Fibroblast of mammary gland (primary cell): Measurements from ENCODE around the gene FRY.

Experiments
- DNase-seq: peaks from one replicate; pipeline ENCODE4 v3.0.0-alpha.2; 2010; ENCODE audit warnings: low read depth
- H3K4me3 ChIP-seq: 2 replicates; pipeline ENCODE4 v1.5.1; 2011; ENCODE audit warnings: low read depth, mild to moderate bottlenecking, low read length, moderate library complexity; ENCODE audit not compliant: control insufficient read depth
- TF ChIP-seq, protein P1 (sequence below): conservative IDR thresholded peaks from 2 replicates; pipeline ENCODE4 v1.5.1; 2011; ENCODE audit warnings: low read depth, low read length, inconsistent platforms; ENCODE audit not compliant: control insufficient read depth, insufficient read depth

FRY gene

DNA sequence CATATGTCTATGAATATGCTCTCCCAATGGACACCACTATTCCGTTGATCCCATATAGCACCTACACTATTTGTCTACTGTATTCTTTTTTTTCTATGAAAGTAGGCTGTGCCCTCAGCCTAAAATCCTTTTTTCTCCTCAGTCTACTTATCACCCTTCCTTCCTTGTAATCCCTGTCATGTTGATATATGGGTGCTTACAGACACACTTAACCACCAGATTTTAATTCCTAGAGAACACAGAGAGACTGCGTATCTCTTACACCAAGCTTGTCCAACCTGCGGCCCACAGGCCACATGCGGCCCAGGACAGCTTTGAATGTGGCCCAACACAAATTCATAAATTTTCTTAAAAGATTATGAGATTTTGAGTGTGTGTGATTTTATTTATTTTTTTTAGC lies 182.5 kb downstream of the FRY start:
- TF ChIP-seq, protein P1, sequence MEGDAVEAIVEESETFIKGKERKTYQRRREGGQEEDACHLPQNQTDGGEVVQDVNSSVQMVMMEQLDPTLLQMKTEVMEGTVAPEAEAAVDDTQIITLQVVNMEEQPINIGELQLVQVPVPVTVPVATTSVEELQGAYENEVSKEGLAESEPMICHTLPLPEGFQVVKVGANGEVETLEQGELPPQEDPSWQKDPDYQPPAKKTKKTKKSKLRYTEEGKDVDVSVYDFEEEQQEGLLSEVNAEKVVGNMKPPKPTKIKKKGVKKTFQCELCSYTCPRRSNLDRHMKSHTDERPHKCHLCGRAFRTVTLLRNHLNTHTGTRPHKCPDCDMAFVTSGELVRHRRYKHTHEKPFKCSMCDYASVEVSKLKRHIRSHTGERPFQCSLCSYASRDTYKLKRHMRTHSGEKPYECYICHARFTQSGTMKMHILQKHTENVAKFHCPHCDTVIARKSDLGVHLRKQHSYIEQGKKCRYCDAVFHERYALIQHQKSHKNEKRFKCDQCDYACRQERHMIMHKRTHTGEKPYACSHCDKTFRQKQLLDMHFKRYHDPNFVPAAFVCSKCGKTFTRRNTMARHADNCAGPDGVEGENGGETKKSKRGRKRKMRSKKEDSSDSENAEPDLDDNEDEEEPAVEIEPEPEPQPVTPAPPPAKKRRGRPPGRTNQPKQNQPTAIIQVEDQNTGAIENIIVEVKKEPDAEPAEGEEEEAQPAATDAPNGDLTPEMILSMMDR: no peak
- no peak for DNase-seq
- no peak overlapping the region for H3K4me3 ChIP-seq

DNA sequence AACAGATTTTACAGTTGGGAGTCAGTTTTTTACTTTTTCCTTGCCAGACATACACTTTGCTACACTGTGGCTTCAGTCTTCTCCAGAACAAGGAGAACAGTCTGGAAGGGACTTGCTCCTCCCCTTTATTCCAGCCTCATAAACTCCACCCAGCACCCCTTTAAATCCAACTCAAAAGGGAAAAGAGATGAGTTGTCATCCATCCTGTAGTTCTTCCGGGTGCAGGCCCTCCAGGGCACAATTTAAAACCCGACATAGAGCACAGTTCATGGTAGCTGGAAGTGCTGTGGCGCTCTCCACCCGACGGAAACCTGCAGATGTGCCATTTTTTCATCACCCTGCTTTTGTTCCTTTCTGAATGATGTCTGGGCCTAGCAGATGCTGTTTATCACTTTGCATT lies 184.7 kb downstream of the FRY start:
- H3K4me3 ChIP-seq: no peak overlapping the region
- TF ChIP-seq, protein P1: no peak
- no peak for DNase-seq

DNA sequence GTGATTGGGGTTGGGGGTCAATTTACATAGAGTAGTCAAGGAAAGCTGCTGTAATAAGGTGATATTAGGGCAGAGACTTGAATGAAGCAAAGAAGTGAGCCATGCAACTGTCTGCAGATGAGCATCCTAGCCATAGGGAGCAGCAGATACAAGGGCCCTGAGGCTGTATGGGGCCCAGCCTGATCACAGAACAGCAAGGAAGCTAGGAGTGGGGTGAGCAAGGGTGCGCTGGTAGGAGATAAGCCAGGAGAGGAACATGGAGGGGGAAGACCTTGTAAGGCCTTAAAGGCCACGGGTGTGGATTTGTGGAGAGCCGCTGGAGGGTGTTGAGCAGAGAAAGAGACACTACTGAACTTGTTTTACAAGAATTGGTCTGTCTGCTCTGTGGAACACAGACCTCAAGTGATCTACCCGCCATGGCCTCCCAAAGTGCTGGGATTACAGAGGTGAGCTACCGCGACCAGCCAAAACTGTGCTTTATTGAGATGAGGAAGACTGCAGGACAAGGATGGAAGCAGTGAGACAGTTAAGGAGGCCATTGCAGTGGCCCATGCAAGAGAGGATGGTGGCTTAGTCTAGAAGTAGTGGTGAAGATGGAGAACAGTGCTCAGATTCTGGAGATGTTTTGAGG lies 190.6 kb downstream of the FRY start:
- DNase-seq: no peak
- TF ChIP-seq, protein P1: no peak
- no peak overlapping the region for H3K4me3 ChIP-seq

DNA sequence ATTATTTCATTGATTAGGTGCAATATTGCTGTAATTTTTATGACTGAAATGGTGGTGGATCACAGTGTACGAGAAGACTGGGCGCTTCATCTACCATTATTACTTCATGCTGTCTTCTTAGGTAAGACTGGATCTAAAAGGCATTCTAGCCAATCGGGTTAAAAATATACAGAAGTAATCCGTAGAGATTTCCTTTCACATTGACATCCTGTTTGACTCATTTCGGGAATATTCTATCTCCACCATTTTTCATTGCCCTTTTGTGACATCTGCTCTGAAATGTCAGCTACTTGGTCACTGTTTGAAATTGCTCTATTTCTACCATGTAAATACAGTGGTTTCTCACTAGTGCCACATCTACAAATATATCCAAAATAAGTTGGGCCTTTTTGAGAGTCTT lies 193.3 kb downstream of the FRY start:
- TF ChIP-seq, protein P1: no peak
- H3K4me3 ChIP-seq: no peak overlapping the region
- DNase-seq: no peak

DNA sequence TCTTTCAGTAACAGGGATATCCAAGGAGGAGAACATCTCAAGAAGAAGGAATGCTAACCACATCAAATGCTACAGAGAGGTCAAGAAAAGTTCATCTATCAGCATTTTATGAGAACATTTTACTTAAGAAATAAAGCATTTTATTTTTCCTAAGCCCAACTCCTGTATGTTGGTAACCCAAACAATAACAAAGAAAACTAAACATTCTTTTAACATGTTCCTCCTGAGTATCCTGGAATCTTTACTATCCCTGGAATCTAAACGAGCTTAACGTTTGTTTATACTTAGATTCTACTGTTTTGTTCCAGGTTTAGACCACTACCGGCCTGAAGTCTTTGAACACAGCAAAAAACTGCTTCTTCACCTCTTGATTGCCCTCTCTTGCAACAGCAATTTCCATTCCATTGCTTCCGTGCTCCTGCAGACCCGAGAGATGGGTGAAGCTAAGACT lies 193.9 kb downstream of the FRY start:
- DNase-seq: peak; percentile 38
- TF ChIP-seq, protein P1: no peak
- H3K4me3 ChIP-seq: no peak overlapping the region

DNA sequence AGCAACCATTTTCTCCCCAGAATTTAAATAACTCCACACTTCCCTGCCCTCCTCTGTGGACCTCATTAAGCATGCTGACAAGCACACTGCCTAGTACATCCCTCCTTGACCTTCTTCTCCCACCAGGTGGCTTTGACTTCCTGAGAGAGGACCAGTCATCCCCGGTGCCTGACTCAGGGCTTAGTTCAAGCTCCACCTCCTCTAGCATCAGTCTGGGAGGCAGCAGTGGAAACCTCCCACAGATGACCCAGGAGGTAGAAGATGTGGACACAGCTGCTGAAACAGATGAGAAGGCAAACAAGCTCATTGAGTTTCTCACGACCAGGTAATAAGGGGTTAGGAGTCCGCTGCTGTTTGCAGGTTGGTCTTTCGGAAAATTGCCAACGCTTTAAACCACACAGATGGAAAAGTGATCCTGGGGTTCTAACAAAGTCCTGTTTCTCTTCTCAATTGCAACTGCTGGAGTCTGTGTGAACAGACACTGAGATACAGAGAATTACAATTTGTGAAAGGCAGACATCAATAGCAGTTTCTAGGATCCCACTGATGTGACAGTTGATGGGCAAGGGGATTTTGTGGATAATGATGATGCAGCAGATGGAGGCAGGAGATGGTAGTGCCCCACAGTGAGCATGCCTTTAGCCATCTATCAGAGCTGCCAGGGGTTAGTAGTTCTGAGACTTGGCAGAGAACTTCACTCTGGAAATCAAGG lies 196.9 kb downstream of the FRY start:
- no peak overlapping the region for H3K4me3 ChIP-seq
- TF ChIP-seq, protein P1: no peak
- peak; percentile 46 for DNase-seq
